CD14-positive monocyte (primary cell): ENCODE results near the gene ANKEF1. TPM values are rescaled to one million over a fixed set of nuclear protein-coding genes. Genes with fewer than 3 reads are reported as not detected.

Experiments used
- DNase-seq, 3 donors: peaks; one replicate each; pipeline ENCODE4 v3.0.0-alpha.2; 2011 to 2022
- H2AFZ ChIP-seq: 2 replicates; pipeline ENCODE4 v1.6.0; 2012; ENCODE audit warnings: mild to moderate bottlenecking, low read depth, low read length, inconsistent platforms; ENCODE audit not compliant: insufficient read depth, poor library complexity, severe bottlenecking
- H3K27ac ChIP-seq, 2 donors: 1 replicate in 1 of 2; 2 replicates in 1 of 2; pipeline ENCODE4 v1.5.1; 2012 to 2013; ENCODE audit warnings: low read length in 2 of 2, control low read depth in 1 of 2, inconsistent platforms in 1 of 2, low read depth in 1 of 2, mild to moderate bottlenecking in 1 of 2
- H3K27me3 ChIP-seq, 2 donors: one replicate each; pipeline versions ENCODE4 v1.6.0 to v1.6.1; 2011 to 2013; ENCODE audit warnings: low read length in 2 of 2; ENCODE audit not compliant: control insufficient read depth in 2 of 2, insufficient read depth in 2 of 2
- H3K36me3 ChIP-seq, 2 donors: replicated peaks in 1 of 2; 1 replicate in 1 of 2; 2 replicates in 1 of 2; pipeline versions ENCODE4 v1.5.1 to v1.6.1; 2012 to 2013; ENCODE audit warnings: low read length in 2 of 2, control low read depth in 1 of 2, inconsistent platforms in 1 of 2, mild to moderate bottlenecking in 1 of 2; ENCODE audit not compliant: insufficient read depth in 2 of 2, control insufficient read depth in 1 of 2
- H3K4me1 ChIP-seq, 2 donors: 1 replicate in 1 of 2; 2 replicates in 1 of 2; pipeline versions ENCODE4 v1.5.1 to v1.6.1; 2012 to 2013; ENCODE audit warnings: low read length in 2 of 2, control low read depth in 1 of 2, inconsistent platforms in 1 of 2, mild to moderate bottlenecking in 1 of 2, moderate library complexity in 1 of 2; ENCODE audit not compliant: insufficient read depth in 2 of 2, control insufficient read depth in 1 of 2
- H3K4me2 ChIP-seq: replicated peaks from 2 replicates; pipeline ENCODE3; 2012; ENCODE audit warnings: low read length, moderate library complexity, mild to moderate bottlenecking; ENCODE audit not compliant: poor library complexity, severe bottlenecking; ENCODE audit errors: extremely low read depth
- H3K4me3 ChIP-seq, 3 experiments: fragments of 200-600 bp in 1 of 3; sonication (generic) in 1 of 3; replicated peaks in 1 of 3; 1 replicate in 2 of 3; 2 replicates in 1 of 3; pipeline ENCODE4 v1.5.1; 2011 to 2013; ENCODE audit warnings: low read length in 3 of 3, mild to moderate bottlenecking in 3 of 3, control low read depth in 2 of 3, low read depth in 2 of 3, inconsistent platforms in 1 of 3, moderate library complexity in 1 of 3
- H3K79me2 ChIP-seq: 2 replicates; pipeline ENCODE4 v1.6.0; 2012; ENCODE audit warnings: mild to moderate bottlenecking, control low read depth, inconsistent platforms, low read length, moderate library complexity; ENCODE audit not compliant: insufficient read depth
- H3K9ac ChIP-seq: 2 replicates; pipeline ENCODE4 v1.6.0; 2017; ENCODE audit warnings: low read length, mild to moderate bottlenecking; ENCODE audit not compliant: insufficient read depth, poor library complexity, severe bottlenecking
- H3K9me3 ChIP-seq, 2 donors: replicated peaks in 1 of 2; 1 replicate in 1 of 2; 2 replicates in 1 of 2; pipeline versions ENCODE4 v1.5.1 to v1.6.1; 2012 to 2013; ENCODE audit warnings: low read length in 2 of 2, control low read depth in 1 of 2; ENCODE audit not compliant: control insufficient read depth in 1 of 2, insufficient read depth in 1 of 2
- H4K20me1 ChIP-seq: 2 replicates; pipeline ENCODE4 v1.6.0; 2012; ENCODE audit warnings: mild to moderate bottlenecking, low read length, control low read depth, moderate library complexity; ENCODE audit not compliant: insufficient read depth
- H3K27ac Mint-ChIP-seq, 7 donors: one replicate each; pipeline ENCODE4 v1.8.0; 2020; ENCODE audit warnings: mild to moderate bottlenecking in 7 of 7, mixed read lengths in 7 of 7, moderate library complexity in 6 of 7, inconsistent platforms in 2 of 7
- H3K27me3 Mint-ChIP-seq, 3 donors: one replicate each; pipeline ENCODE4 v1.8.0; 2021 to 2022; ENCODE audit warnings: low read depth in 3 of 3, mild to moderate bottlenecking in 3 of 3, mixed read lengths in 3 of 3, moderate library complexity in 3 of 3, inconsistent platforms in 1 of 3
- H3K36me3 Mint-ChIP-seq, 2 donors: one replicate each; pipeline ENCODE4 v1.8.0; 2020; ENCODE audit warnings: mixed read lengths in 2 of 2, inconsistent platforms in 1 of 2, mild to moderate bottlenecking in 1 of 2
- H3K4me1 Mint-ChIP-seq: one replicate; pipeline ENCODE4 v1.8.0; 2020; ENCODE audit warnings: mild to moderate bottlenecking, mixed read lengths
- H3K4me3 Mint-ChIP-seq, 2 donors: one replicate each; pipeline ENCODE4 v1.8.0; 2020; ENCODE audit warnings: mild to moderate bottlenecking in 2 of 2, mixed read lengths in 2 of 2, moderate library complexity in 1 of 2
- H3K9me3 Mint-ChIP-seq, 7 donors: one replicate each; pipeline ENCODE4 v1.8.0; 2020 to 2022; ENCODE audit warnings: mixed read lengths in 7 of 7, mild to moderate bottlenecking in 6 of 7, moderate library complexity in 6 of 7, inconsistent platforms in 2 of 7
- CTCF ChIP-seq: fragments of 200-600 bp; IDR thresholded peaks from one replicate; pipeline ENCODE4 v1.8.0; 2022; ENCODE audit warnings: antibody characterized with exemption, mild to moderate bottlenecking
- WGBS: methylation state at CpG from one replicate; pipeline ENCODE4 v1.1.5; 2013; ENCODE audit warnings: missing lambda C conversion rate; ENCODE audit not compliant: insufficient coverage; 5-methylcytosine and 5-hydroxymethylcytosine counted together
- intact Hi-C, 2 donors: fragments of 100-400 bp; cut with micrococcal nuclease; formaldehyde crosslinking; loops; one replicate each; pipeline versions ENCODE4 v1.15.0 to v1.15.1; 2023
- polyA plus RNA-seq, 3 donors: library from polyadenylated mRNA; depleted of rRNA in 1 of 3; unstranded in 2 of 3; stranded (reverse) in 1 of 3; fragments of 300-500 nt in 2 of 3; fragments of >200 nt in 1 of 3; fragmentation: Illumina TruSeq in 2 of 3; gene quantifications; 1 replicate in 2 of 3; 2 replicates in 1 of 3; pipeline ENCODE4 v1.2.3, GENCODE V29; 2012 to 2021

ANKEF1 gene
- polyA plus RNA-seq, 3 donors, result 0.03 to 0.15 (median 0.10) TPM

- TF ChIP-seq CTCF, result peak; percentile 61
- Histone ChIP-seq H3K79me2 (no peaks in the 10 kb centered on the region), H3K27me3 (no peaks in the 10 kb centered on the region), H3K9me3 (no peaks in the 10 kb centered on the region), H4K20me1 (no peaks in the 10 kb centered on the region), H3K4me2 (no peak overlapping the region), H3K9ac (no peak overlapping the region), H3K4me1 (no peaks in the 10 kb centered on the region), H3K27ac (no peak overlapping the region), H3K36me3 (no peaks in the 10 kb centered on the region), H2AFZ (no peak overlapping the region), H3K4me3 (no peak overlapping the region)
- Mint-ChIP-seq H3K4me3 (no peak overlapping the region), H3K36me3 (no peaks in the 10 kb centered on the region), H3K27ac (no peak overlapping the region), H3K27me3 (peaks cover 0 to 2% (median 1%) of the 10 kb centered on the region in 3 donors), H3K9me3 (peaks cover 0 to 4% (median 2%) of the 10 kb centered on the region in 7 donors), H3K4me1 (no peaks in the 10 kb centered on the region)
- DNase-seq, result no peak
- WGBS, result 38% methylated on average over 4 of the region's 4 CpGs
- intact Hi-C loops, result no loop called here
Observed at GRCh38 chr20:10077081-10077471, 42.3 kb downstream of the ANKEF1 start.

- Histone ChIP-seq H3K79me2 (no peaks in the 10 kb centered on the region), H3K4me1 (no peaks in the 10 kb centered on the region), H2AFZ (no peak overlapping the region), H3K27me3 (no peaks in the 10 kb centered on the region), H3K4me2 (no peak overlapping the region), H3K27ac (no peak overlapping the region), H3K9me3 (no peaks in the 10 kb centered on the region), H3K36me3 (no peaks in the 10 kb centered on the region), H4K20me1 (no peaks in the 10 kb centered on the region), H3K4me3 (no peak overlapping the region), H3K9ac (no peak overlapping the region)
- H3K9me3 Mint-ChIP-seq, result peaks cover 0 to 4% (median 2%) of the 10 kb centered on the region in 7 donors
- TF ChIP-seq CTCF, result no peak
- no peak for DNase-seq
- peaks cover 0 to 2% (median 1%) of the 10 kb centered on the region in 3 donors for H3K27me3 Mint-ChIP-seq
- WGBS, result 89% methylated on average over 2 of the region's 2 CpGs
- no peaks in the 10 kb centered on the region for H3K4me1 Mint-ChIP-seq
- no peak overlapping the region for H3K27ac Mint-ChIP-seq
- H3K36me3 Mint-ChIP-seq, result no peaks in the 10 kb centered on the region
- intact Hi-C loops, result no loop called here
- no peak overlapping the region for H3K4me3 Mint-ChIP-seq
Observed at GRCh38 chr20:10077886-10078285, 43.1 kb downstream of the ANKEF1 start.
